Fibroblast of the aortic adventitia (primary cell): ENCODE data around the gene PBX1. TPM values are rescaled to one million over a fixed set of nuclear protein-coding genes. Genes with fewer than 3 reads are reported as not detected.

Source experiments
- DNase-seq: peaks from one replicate; pipeline ENCODE4 v3.0.0-alpha.2; 2010; ENCODE audit warnings: low read depth
- H3K4me3 ChIP-seq: 2 replicates; pipeline ENCODE4 v1.5.1; 2011; ENCODE audit warnings: low read depth, mild to moderate bottlenecking, control low read depth, low read length, moderate library complexity
- total RNA-seq: library from RNA; depleted of rRNA; stranded (reverse); fragments of >200 nt; gene quantifications from 2 replicates; pipeline ENCODE4 v1.2.3, GENCODE V29; 2012; ENCODE audit warnings: low replicate concordance
- TF ChIP-seq, protein P1 (sequence below): IDR thresholded peaks from 2 replicates; pipeline ENCODE4 v1.5.1; 2011; ENCODE audit warnings: mild to moderate bottlenecking, low read length, control low read depth, inconsistent platforms; ENCODE audit not compliant: insufficient read depth

Gene PBX1
- total RNA-seq, 1 donor: 95.6 TPM

DNA sequence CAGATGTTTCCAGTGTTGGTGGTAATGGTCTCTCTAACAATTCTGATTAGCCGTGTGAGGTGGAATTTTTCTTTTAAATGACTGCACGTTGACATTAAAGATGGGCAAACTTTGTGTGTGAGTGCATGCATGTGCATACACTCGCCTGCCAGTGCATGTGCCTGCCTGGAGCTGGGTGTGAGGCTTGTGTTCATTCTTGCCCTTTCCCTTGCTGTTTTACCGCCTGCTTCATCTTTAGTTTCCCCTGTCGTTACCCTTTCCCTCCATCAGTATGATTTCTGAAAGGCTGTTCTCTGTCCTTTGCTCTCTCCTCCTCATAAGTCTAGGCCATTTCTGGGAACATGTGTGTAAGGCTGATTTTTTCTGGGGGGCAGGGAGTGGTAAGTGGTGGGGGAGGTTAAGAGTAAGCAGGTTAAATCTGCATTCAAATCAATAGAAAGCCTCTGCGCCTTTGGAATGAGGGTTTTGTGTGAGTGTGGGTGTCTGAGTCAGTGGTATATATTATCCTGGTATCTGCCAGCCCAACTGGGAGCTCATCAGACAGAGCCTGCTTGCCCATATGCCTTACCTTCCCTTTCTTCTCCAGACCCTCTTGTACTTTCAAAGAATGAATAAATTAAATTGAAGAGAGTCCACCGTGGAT is 112.5 kb downstream of the PBX1 start:
- H3K4me3 ChIP-seq: no peak overlapping the region
- TF ChIP-seq, protein P1, sequence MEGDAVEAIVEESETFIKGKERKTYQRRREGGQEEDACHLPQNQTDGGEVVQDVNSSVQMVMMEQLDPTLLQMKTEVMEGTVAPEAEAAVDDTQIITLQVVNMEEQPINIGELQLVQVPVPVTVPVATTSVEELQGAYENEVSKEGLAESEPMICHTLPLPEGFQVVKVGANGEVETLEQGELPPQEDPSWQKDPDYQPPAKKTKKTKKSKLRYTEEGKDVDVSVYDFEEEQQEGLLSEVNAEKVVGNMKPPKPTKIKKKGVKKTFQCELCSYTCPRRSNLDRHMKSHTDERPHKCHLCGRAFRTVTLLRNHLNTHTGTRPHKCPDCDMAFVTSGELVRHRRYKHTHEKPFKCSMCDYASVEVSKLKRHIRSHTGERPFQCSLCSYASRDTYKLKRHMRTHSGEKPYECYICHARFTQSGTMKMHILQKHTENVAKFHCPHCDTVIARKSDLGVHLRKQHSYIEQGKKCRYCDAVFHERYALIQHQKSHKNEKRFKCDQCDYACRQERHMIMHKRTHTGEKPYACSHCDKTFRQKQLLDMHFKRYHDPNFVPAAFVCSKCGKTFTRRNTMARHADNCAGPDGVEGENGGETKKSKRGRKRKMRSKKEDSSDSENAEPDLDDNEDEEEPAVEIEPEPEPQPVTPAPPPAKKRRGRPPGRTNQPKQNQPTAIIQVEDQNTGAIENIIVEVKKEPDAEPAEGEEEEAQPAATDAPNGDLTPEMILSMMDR: no peak
- DNase-seq: no peak

DNA sequence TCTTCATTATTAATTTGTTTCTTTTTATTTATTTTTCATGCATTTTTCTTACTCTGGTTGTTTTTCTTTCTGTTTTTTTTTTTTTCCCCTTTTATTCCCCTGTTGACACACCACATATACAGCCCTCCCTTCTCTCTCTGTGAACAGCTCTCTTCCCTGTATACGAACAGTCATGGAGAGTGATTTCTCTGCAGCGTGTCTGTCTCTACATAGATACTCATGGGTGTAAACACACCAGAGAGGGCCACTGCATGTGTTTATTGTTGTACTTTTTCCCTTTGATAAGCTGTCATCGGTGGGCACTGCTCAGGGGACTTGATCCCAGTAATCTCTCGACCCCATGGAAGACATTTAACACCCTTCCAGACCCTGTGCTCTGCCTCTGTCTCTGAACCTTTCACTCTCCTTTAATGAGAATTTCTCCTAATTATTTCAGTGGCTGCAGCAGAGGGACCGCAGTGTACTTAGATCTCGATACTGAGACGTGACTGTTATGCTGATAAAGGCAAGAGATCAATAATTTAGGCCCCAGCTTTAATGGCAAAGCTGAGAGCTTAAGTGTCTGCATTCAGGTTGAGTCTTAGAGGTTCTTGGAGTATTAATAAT is 113.1 kb downstream of the PBX1 start:
- TF ChIP-seq, protein P1: no peak
- DNase-seq: no peak
- H3K4me3 ChIP-seq: no peak overlapping the region

DNA sequence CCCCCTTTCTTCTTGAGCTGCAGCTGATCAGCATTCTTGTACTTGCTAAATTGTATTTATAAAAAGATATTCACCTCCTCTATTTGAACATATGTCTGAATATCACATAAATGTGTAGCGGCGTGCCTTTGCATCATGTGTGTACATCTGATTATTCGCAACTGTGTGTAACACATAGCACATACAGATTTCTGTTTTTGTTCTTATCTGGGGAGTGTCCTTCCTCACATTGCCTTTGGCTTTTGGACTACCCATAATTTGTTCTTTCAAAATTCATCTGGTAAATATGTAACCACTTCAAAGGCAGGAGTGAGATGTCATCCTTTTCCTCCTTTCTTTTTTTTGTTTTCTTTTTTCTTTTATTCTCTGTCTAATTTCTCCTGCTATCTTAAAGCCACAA is 113.6 kb downstream of the PBX1 start:
- TF ChIP-seq, protein P1: no peak
- DNase-seq: no peak
- H3K4me3 ChIP-seq: no peak overlapping the region

DNA sequence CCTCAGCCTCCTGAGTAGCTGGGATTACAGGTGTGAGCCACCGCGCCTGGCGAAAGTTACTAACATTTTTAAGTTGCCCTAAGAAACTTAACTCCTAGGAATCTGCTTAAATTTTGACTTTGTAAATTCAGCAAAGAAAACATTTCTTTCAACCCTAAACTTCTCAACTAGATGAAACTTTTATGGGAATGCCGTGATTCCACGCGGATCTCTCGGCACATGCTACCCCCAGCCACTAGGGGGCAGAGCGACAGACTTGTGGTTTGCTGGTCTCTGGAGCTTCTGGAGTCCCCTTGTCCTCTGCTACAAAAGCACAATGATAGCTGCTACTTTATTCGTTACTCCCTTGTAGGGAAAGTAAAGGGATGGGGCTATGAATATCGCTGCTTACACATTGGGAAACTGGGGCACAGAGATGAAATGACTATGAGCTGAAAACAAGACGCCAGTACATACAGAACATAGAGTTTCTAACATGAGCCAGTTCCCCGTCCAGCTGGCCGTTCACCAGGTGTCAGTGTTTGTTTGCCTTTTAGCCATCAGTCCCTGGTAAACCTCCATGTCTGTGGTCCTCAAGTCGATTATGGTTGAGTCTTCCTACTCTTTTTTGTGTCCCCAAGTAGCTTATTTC is 114.7 kb downstream of the PBX1 start:
- H3K4me3 ChIP-seq: no peak overlapping the region
- TF ChIP-seq, protein P1: peak; percentile 60
- no peak for DNase-seq

DNA sequence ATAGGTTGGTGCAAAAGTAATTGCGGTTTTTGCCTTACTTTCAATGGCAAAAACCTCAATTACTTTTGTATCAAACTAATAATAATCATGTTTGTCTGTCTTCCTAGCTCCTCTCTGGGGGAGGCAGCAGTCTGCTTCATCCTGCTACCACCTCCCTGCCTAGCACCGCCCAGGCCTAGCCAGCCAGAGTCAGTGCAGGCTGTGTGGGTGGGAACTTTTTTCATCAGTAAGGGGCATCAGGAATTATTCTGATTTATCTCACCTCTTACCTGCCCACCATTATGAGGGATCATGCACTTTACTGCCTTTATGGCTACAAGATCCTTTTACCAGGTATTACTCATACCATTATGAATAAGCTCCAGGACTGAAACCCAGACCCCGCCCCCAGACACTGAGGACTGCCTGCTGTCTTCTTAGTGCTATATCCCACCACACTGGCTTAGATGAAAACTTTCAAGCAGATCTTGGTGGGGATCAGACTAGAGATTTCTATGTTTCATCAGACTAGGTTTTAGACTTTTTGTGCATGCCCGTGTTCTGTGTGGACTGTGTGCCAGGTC is 116.4 kb downstream of the PBX1 start:
- TF ChIP-seq, protein P1: no peak
- no peak for DNase-seq

DNA sequence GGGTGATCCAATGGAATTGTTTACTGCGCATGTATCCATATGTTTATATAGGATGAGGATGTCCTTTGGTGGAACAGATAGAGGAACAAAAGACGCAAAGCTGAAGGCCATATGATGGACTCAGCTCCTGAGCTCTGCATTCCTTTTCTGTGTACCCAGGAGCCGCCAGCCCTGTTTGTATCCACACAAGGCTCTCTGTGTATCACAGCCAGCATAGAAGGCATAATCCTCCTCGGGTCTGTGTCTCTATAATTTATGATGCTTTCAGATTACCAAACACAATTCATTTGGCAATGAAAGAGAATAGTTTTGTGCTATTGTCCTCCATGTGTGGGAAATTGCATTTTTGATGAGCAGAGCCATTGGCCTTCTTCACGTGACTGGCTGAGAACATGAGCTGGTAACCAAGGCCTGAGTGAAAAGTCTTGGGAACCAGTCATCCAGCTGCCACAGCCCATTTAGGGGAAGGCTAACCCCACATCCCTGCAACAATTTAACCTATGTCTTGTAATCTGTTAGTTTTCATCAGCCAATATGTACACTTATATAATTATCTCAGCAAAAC is 119.2 kb downstream of the PBX1 start:
- no peak overlapping the region for H3K4me3 ChIP-seq
- TF ChIP-seq, protein P1: no peak
- no peak for DNase-seq

More for the DNA sequence above, 116.4 kb downstream of the PBX1 start:
- no peak overlapping the region for H3K4me3 ChIP-seq
